Activated B cell treated with CpG ODN at 0.5 μM for 24 hours (primary cell): Measurements from ENCODE around the gene ID2. TPM values are rescaled to one million over a fixed set of nuclear protein-coding genes. Genes with fewer than 3 reads are reported as not detected.

ENCODE experiments used
- ATAC-seq: fragments of 200-7000 bp; cut with Tn5 transposase; one replicate; pipeline ENCODE4 v1.10.0; 2021; ENCODE audit warnings: low read depth, mild to moderate bottlenecking, moderate library complexity
- CTCF ChIA-PET: fragments of 350-600 bp; sonication (Branson Sonifier 250); formaldehyde crosslinking; loops from one replicate; lab custom pipeline; 2021; ENCODE audit warnings: antibody characterized with exemption; lab: Charles Lee
- POLR2A ChIA-PET: fragments of 350-600 bp; sonication (Branson Sonifier 250); formaldehyde crosslinking; loops from one replicate; lab custom pipeline; 2021; ENCODE audit warnings: antibody characterized with exemption; lab: Charles Lee
- DNase-seq: peaks from one replicate; pipeline ENCODE4 v3.0.0; 2022
- H3K27ac Mint-ChIP-seq: one replicate; pipeline ENCODE4 v1.8.0; 2020; ENCODE audit warnings: mixed read lengths
- H3K27me3 Mint-ChIP-seq: one replicate; pipeline ENCODE4 v1.8.0; 2021; ENCODE audit warnings: mixed read lengths
- H3K36me3 Mint-ChIP-seq: one replicate; pipeline ENCODE4 v1.8.0; 2021; ENCODE audit warnings: low read depth, mixed read lengths
- H3K4me1 Mint-ChIP-seq: one replicate; pipeline ENCODE4 v1.8.0; 2021; ENCODE audit warnings: mixed read lengths
- H3K4me3 Mint-ChIP-seq: one replicate; pipeline ENCODE4 v1.8.0; 2020; ENCODE audit warnings: mild to moderate bottlenecking, mixed read lengths
- H3K9me3 Mint-ChIP-seq: one replicate; pipeline ENCODE4 v1.8.0; 2020; ENCODE audit warnings: mixed read lengths
- intact Hi-C: fragments of 100-400 bp; cut with micrococcal nuclease; formaldehyde crosslinking; loops from one replicate; pipeline ENCODE4 v1.15.1; 2024
- total RNA-seq: library from RNA; stranded (reverse); gene quantifications from 2 replicates; pipeline ENCODE4 v1.2.3, GENCODE V29; 2022
- TF ChIP-seq, protein P1 (sequence below): fragments of 200-600 bp; IDR thresholded peaks from one replicate; pipeline ENCODE4 v1.8.0; 2022; ENCODE audit warnings: antibody characterized with exemption, mild to moderate bottlenecking

The ID2 gene
- total RNA-seq, 1 donor from 2014 or later, result 8.1 TPM

DNA sequence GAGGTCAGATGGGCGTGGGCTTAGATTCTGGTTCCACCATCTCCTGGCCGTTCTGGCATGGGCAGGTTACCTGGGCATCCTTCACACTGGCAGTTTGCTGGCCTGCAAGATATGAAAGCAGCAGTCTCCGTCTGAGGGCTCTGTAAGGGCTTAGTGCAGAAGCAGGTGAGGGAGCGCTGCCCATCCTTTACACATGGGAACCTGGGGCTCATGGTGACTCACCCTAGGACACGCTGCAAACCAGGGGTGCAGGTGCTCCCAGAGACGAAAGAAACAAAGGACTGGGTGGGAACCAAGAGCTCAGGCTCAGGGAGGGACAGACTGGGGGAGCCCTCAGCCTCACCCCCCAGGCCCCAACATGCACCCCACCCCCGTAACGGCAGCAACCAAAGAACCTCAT lies 10.7 kb upstream of the ID2 start:
- Mint-ChIP-seq H3K36me3 (no peaks in the 10 kb centered on the region), H3K9me3 (peaks cover 14% of the 10 kb centered on the region), H3K27me3 (peaks cover 34% of the 10 kb centered on the region), H3K4me1 (no peaks in the 10 kb centered on the region), H3K4me3 (no peak overlapping the region), H3K27ac (no peak overlapping the region)
- DNase-seq, result no peak
- ChIA-PET CTCF (no interaction called here), POLR2A (no interaction called here)
- no peak for ATAC-seq
- TF ChIP-seq, protein P1, sequence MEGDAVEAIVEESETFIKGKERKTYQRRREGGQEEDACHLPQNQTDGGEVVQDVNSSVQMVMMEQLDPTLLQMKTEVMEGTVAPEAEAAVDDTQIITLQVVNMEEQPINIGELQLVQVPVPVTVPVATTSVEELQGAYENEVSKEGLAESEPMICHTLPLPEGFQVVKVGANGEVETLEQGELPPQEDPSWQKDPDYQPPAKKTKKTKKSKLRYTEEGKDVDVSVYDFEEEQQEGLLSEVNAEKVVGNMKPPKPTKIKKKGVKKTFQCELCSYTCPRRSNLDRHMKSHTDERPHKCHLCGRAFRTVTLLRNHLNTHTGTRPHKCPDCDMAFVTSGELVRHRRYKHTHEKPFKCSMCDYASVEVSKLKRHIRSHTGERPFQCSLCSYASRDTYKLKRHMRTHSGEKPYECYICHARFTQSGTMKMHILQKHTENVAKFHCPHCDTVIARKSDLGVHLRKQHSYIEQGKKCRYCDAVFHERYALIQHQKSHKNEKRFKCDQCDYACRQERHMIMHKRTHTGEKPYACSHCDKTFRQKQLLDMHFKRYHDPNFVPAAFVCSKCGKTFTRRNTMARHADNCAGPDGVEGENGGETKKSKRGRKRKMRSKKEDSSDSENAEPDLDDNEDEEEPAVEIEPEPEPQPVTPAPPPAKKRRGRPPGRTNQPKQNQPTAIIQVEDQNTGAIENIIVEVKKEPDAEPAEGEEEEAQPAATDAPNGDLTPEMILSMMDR, result no peak
- intact Hi-C loops, result no loop called here

DNA sequence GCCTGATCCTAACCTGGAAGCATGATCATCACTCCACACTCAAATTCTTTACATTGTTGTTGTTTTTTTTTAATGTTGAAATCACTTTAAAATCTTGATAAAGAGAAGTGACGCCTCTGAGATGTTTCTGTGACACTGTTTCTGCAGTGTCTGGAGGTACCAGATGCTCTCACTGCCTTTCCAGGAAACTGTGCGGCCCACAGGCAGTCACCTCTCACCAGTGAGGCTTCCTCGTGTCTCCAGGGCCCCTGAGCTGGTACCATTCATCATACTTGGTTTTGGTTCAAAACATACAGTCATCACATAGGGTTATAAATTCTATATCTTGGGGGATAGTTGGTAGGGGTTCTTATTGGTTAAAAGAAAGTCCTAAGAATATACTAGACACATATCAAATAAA lies 10.1 kb upstream of the ID2 start:
- H3K9me3 Mint-ChIP-seq, result peaks cover 14% of the 10 kb centered on the region
- H3K27ac Mint-ChIP-seq, result no peak overlapping the region
- CTCF ChIA-PET, result no interaction called here
- TF ChIP-seq, protein P1, result no peak
- intact Hi-C loops, result no loop called here
- no peaks in the 10 kb centered on the region for H3K36me3 Mint-ChIP-seq
- H3K4me1 Mint-ChIP-seq, result no peaks in the 10 kb centered on the region
- DNase-seq (no peak), ATAC-seq (no peak)
- H3K27me3 Mint-ChIP-seq, result peaks cover 35% of the 10 kb centered on the region
- POLR2A ChIA-PET, result no interaction called here
- no peak overlapping the region for H3K4me3 Mint-ChIP-seq

DNA sequence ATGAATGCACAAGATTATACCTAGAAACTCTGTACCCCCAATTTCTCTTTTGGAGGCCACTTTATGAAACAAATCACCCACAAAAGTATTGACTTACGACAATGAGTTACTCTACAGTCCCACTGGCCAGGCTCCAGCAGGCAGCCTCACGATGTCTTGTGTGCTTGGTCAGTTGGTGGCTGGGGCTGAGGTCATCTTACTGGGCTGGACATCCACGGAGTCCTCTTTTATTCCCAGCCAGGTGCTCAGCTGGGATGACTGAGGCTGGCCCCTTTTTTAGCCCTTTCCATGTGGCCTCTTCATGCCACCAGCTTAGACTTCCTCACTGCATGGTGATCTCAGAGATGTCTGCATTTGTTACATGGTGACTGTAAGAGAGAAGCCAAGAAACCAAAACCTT lies 8.9 kb upstream of the ID2 start:
- H3K27me3 Mint-ChIP-seq, result peaks cover 45% of the 10 kb centered on the region
- DNase-seq, result no peak
- no peaks in the 10 kb centered on the region for H3K36me3 Mint-ChIP-seq
- no peak overlapping the region for H3K4me3 Mint-ChIP-seq
- intact Hi-C loops, result no loop called here
- peaks cover 14% of the 10 kb centered on the region for H3K9me3 Mint-ChIP-seq
- peaks cover 5% of the 10 kb centered on the region for H3K4me1 Mint-ChIP-seq
- ChIA-PET POLR2A (no interaction called here), CTCF (no interaction called here)
- no peak overlapping the region for H3K27ac Mint-ChIP-seq
- TF ChIP-seq, protein P1, result no peak
- ATAC-seq, result no peak

DNA sequence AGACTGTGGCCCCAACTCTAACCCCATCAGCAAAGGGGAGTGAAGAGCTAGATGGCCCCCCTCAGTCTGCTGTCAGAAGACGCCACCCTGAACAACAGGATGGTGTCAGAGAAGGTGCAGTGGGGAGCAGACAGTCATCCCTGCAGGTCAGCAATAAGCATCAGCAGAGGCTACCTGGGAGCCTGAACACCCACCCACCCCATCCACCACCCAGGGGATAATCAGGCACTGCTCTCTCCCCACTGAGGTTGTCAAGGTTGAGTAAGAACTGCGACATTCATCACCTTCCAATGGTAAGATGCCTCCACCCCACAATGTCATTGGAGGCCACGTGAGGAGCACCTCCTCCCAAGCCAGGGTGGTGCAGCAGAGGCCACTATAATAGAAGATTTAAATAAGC lies 8.5 kb upstream of the ID2 start:
- DNase-seq, result no peak
- intact Hi-C loops, result no loop called here
- H3K4me1 Mint-ChIP-seq, result peaks cover 9% of the 10 kb centered on the region
- H3K36me3 Mint-ChIP-seq, result no peaks in the 10 kb centered on the region
- H3K27ac Mint-ChIP-seq, result no peak overlapping the region
- no peak overlapping the region for H3K4me3 Mint-ChIP-seq
- H3K9me3 Mint-ChIP-seq, result peaks cover 14% of the 10 kb centered on the region
- CTCF ChIA-PET, result no interaction called here
- peaks cover 49% of the 10 kb centered on the region for H3K27me3 Mint-ChIP-seq
- TF ChIP-seq, protein P1, result no peak
- POLR2A ChIA-PET, result no interaction called here
- ATAC-seq, result no peak

DNA sequence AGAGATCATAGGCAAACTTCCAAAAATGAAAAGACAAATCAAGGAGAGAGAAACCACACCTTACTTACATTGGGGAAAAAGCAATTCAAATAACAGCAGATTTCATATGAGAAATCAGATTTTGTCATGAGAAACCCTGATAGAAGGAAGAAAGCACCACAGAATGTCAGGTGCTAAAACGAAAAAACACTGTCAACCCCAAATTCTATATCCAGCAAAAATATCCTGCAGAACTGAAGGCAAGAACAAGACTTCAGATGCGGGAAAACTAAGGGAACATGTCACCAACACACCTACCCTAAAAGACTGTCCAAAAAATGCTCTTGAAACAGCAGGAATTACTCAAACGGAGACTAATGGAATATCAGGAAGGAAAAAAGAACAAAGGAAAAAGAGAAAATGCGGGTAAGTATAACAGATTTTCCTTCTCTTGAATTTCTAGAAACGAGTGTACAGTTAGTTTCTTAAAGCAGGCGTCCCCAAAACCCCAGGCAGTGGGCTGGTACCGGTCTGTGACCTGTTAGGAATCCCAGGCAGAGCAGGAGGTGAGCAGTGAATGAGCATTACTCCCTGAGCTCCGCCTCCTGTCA lies 7.3 kb upstream of the ID2 start:
- intact Hi-C loops, result no loop called here
- peaks cover 14% of the 10 kb centered on the region for H3K9me3 Mint-ChIP-seq
- no peak overlapping the region for H3K27ac Mint-ChIP-seq
- no peaks in the 10 kb centered on the region for H3K36me3 Mint-ChIP-seq
- ChIA-PET CTCF (no interaction called here), POLR2A (no interaction called here)
- ATAC-seq, result no peak
- H3K27me3 Mint-ChIP-seq, result peaks cover 52% of the 10 kb centered on the region
- H3K4me1 Mint-ChIP-seq, result peaks cover 14% of the 10 kb centered on the region
- H3K4me3 Mint-ChIP-seq, result no peak overlapping the region
- TF ChIP-seq, protein P1, result no peak
- no peak for DNase-seq
